ENCODE data around the gene ACTN4. TPM values are rescaled to one million over a fixed set of nuclear protein-coding genes. Genes with fewer than 3 reads are reported as not detected.

Gene ACTN4
- total and polyA plus RNA-seq, 2 donors (not counting 1 experiment from before 2014, with no cell fraction given) = 108 to 164 TPM

DNA sequence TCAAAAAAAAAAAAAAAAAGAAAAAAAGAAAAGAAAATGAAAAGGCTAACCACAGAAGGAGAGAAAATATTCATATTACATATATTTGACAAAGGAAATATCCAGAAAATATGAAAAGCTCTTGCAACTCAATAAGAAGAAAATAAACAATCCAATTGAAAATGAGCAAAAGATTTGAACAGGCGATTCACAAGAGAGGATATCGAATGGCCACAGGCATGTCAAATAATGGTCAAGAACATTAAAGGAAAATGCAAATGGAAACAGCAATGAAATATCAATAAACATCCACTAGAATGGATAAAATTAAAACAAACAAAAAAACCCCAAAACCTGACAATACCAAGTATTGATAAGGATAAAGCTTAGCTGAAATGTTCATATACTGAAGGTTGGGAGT, 117.8 kb downstream of the ACTN4 start:
- ChIA-PET POLR2A (interaction anchor here (0.7 kb wide), 1 partner anchor 56 kb away, joined by 5 read pairs; no protein-coding TSS in a partner anchor), CTCF (no interaction called here)
- H3K9ac ChIP-seq (ENCODE audit: low read length) = no peak overlapping the region
- no peak for DNase-seq
- no CpG with 5 or more reads among the region's 2 CpGs for WGBS (ENCODE audit: insufficient coverage)
- intact Hi-C loops (cut with micrococcal nuclease) = loop anchor here (5.0 kb wide), 2 partner anchors 33 to 102 kb away; no protein-coding TSS in a partner anchor
- TF ChIP-seq, protein P1, sequence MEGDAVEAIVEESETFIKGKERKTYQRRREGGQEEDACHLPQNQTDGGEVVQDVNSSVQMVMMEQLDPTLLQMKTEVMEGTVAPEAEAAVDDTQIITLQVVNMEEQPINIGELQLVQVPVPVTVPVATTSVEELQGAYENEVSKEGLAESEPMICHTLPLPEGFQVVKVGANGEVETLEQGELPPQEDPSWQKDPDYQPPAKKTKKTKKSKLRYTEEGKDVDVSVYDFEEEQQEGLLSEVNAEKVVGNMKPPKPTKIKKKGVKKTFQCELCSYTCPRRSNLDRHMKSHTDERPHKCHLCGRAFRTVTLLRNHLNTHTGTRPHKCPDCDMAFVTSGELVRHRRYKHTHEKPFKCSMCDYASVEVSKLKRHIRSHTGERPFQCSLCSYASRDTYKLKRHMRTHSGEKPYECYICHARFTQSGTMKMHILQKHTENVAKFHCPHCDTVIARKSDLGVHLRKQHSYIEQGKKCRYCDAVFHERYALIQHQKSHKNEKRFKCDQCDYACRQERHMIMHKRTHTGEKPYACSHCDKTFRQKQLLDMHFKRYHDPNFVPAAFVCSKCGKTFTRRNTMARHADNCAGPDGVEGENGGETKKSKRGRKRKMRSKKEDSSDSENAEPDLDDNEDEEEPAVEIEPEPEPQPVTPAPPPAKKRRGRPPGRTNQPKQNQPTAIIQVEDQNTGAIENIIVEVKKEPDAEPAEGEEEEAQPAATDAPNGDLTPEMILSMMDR (IDR thresholded peaks at IDR 0.05) = no peak
- no peak for TF ChIP-seq EZH2 (IDR thresholded peaks at IDR 0.05; ENCODE audit: borderline replicate concordance, insufficient read depth, low read depth, low read length, poor library complexity, severe bottlenecking)
- H3K27ac ChIP-seq (ENCODE audit: low read length in 2 of 2) = no peak overlapping the region
- H3K79me2 ChIP-seq (ENCODE audit: control insufficient read depth, insufficient read depth, low read length) = no peaks in the 10 kb centered on the region
- no peaks in the 10 kb centered on the region for H3K36me3 ChIP-seq (replicated peaks in 1 of 2; ENCODE audit: control extremely low read depth in 1 of 2, control insufficient read depth in 1 of 2, extremely low read depth in 1 of 2, insufficient read depth in 2 of 2, low read length in 1 of 2)
- H3K4me1 Mint-ChIP-seq = peaks cover 20% of the 10 kb centered on the region
- ATAC-seq (ENCODE audit: low read depth) = no peak
- no peak overlapping the region for H2AFZ ChIP-seq (ENCODE audit: insufficient read depth, low read depth, low read length, poor library complexity, severe bottlenecking)
- H4K20me1 ChIP-seq (ENCODE audit: control insufficient read depth, insufficient read depth, low read length, poor library complexity, severe bottlenecking) = no peaks in the 10 kb centered on the region
- no peaks in the 10 kb centered on the region for H3K27me3 ChIP-seq (replicated peaks in 1 of 4; ENCODE audit: control extremely low read depth in 1 of 4, control insufficient read depth in 3 of 4, insufficient read depth in 4 of 4, low read length in 3 of 4)
- H3K27ac Mint-ChIP-seq = no peak overlapping the region
- H3K4me2 ChIP-seq (replicated peaks; ENCODE audit: low read depth, low read length, poor library complexity, severe bottlenecking) = no peak overlapping the region
- H3K4me1 ChIP-seq (ENCODE audit: control insufficient read depth in 2 of 2, insufficient read depth in 2 of 2, low read length in 2 of 2) = peaks cover 6 to 15% of the 10 kb centered on the region in 2 donors
- H3K4me3 ChIP-seq (ENCODE audit: control extremely low read depth in 1 of 5, extremely low read depth in 1 of 5, insufficient read depth in 1 of 5, low read depth in 2 of 5, low read length in 4 of 5) = no peak overlapping the region
- peaks cover 0 to 5% (median 0%) of the 10 kb centered on the region in 3 donors for H3K9me3 ChIP-seq (ENCODE audit: control extremely low read depth in 1 of 3, control insufficient read depth in 2 of 3, insufficient read depth in 1 of 3, low read length in 2 of 3)
- no peak overlapping the region for H3K4me3 Mint-ChIP-seq
- no peaks in the 10 kb centered on the region for H3K9me3 Mint-ChIP-seq (ENCODE audit: insufficient read depth)
- no peaks in the 10 kb centered on the region for H3K27me3 Mint-ChIP-seq

DNA sequence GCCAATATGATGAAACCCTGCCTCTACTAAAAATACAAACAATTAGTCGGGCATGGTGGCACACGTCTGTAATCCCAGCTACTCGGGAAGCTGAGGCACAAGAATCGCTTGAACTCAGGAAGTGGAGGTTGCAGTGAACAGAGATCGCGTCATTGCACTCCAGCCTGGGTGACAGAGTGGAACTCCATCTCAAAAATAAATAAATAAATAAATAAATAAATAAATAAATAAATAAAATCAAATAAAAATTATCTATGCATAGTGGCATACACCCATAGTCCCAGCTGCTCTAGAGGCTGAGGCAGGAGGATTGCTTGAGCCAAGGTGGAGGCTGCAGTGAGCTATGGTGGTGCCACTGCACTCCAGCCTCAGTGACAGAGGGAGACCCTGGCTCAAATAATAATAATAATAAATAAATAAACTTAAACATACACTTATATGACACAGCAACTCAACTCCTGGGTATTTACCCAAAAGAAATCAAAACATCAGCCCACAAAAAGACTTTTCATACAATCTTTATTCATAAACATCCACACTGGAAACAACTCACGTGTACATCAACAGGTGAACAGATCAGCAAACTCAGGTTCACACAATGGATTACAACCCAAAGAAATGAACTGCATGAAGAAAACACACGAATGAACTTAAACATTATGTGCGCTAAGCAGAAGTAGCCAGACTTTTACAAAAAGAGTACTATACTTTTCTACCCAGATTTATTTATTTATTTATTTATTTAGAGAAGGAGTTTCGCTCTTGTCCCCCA, 119.0 kb downstream of the ACTN4 start:
- Histone ChIP-seq H4K20me1 (ENCODE audit: control insufficient read depth, insufficient read depth, low read length, poor library complexity, severe bottlenecking) (no peaks in the 10 kb centered on the region), H3K4me1 (ENCODE audit: control insufficient read depth in 2 of 2, insufficient read depth in 2 of 2, low read length in 2 of 2) (peaks cover 6 to 15% of the 10 kb centered on the region in 2 donors), H3K27ac (ENCODE audit: low read length in 2 of 2) (no peak overlapping the region), H3K9me3 (ENCODE audit: control extremely low read depth in 1 of 3, control insufficient read depth in 2 of 3, insufficient read depth in 1 of 3, low read length in 2 of 3) (peaks cover 0 to 5% (median 0%) of the 10 kb centered on the region in 3 donors), H3K27me3 (replicated peaks in 1 of 4; ENCODE audit: control extremely low read depth in 1 of 4, control insufficient read depth in 3 of 4, insufficient read depth in 4 of 4, low read length in 3 of 4) (no peaks in the 10 kb centered on the region), H2AFZ (ENCODE audit: insufficient read depth, low read depth, low read length, poor library complexity, severe bottlenecking) (no peak overlapping the region), H3K36me3 (replicated peaks in 1 of 2; ENCODE audit: control extremely low read depth in 1 of 2, control insufficient read depth in 1 of 2, extremely low read depth in 1 of 2, insufficient read depth in 2 of 2, low read length in 1 of 2) (no peaks in the 10 kb centered on the region), H3K4me3 (ENCODE audit: control extremely low read depth in 1 of 5, extremely low read depth in 1 of 5, insufficient read depth in 1 of 5, low read depth in 2 of 5, low read length in 4 of 5) (no peak overlapping the region), H3K79me2 (ENCODE audit: control insufficient read depth, insufficient read depth, low read length) (no peaks in the 10 kb centered on the region), H3K4me2 (replicated peaks; ENCODE audit: low read depth, low read length, poor library complexity, severe bottlenecking) (no peak overlapping the region), H3K9ac (ENCODE audit: low read length) (no peak overlapping the region)
- H3K27ac Mint-ChIP-seq = no peak overlapping the region
- WGBS (ENCODE audit: insufficient coverage) = 100% methylated on average over 2 of the region's 10 CpGs
- H3K4me3 Mint-ChIP-seq = no peak overlapping the region
- POLR2A ChIA-PET = no interaction called here
- H3K27me3 Mint-ChIP-seq = no peaks in the 10 kb centered on the region
- H3K9me3 Mint-ChIP-seq (ENCODE audit: insufficient read depth) = no peaks in the 10 kb centered on the region
- CTCF ChIA-PET = interaction anchor here (1.2 to 1.6 kb wide), 2 partner anchors 119 to 164 kb away, joined by 3 to 4 read pairs; partner anchors contain the start of genes MRPS12 and SARS2
- ATAC-seq (ENCODE audit: low read depth) = no peak
- TF ChIP-seq, protein P1 (IDR thresholded peaks at IDR 0.05) = no peak
- no peak for TF ChIP-seq EZH2 (IDR thresholded peaks at IDR 0.05; ENCODE audit: borderline replicate concordance, insufficient read depth, low read depth, low read length, poor library complexity, severe bottlenecking)
- no peak for DNase-seq
- intact Hi-C loops (cut with micrococcal nuclease) = loop anchor here (5.0 kb wide), 2 partner anchors 34 to 101 kb away; no protein-coding TSS in a partner anchor
- peaks cover 19% of the 10 kb centered on the region for H3K4me1 Mint-ChIP-seq

Data from B cell (primary cell).